GM12878 (cell line): Measurements from ENCODE around the gene LHX6. TPM values are rescaled to one million over a fixed set of nuclear protein-coding genes. Genes with fewer than 3 reads are reported as not detected.

Experiments
- ATAC-seq: fragments of 200-7000 bp; cut with Tn5 transposase; 3 replicates; pipeline ENCODE4 v1.9.1; 2020; ENCODE audit warnings: mild to moderate bottlenecking, moderate library complexity
- BruUV-seq: library from RNA; stranded (reverse); fragments of 400-500 nt; replicated peaks from 2 replicates; lab custom pipeline; 2021; lab: Mats Ljungman, UMichigan
- CTCF ChIA-PET: fragments of 300-600 bp; sonication (Branson Sonifier 250); formaldehyde crosslinking; extraction: SDS; loops from one replicate; lab custom pipeline; 2021; ENCODE audit warnings: inconsistent platforms; lab: Yijun Ruan, JAX
- POLR2A ChIA-PET: fragments of 350-600 bp; formaldehyde crosslinking; extraction: SDS; loops from one replicate; lab custom pipeline; 2021; ENCODE audit warnings: inconsistent platforms; lab: Charles Lee
- RAD21 ChIA-PET: fragments of 300-600 bp; sonication (Branson Sonifier 250); formaldehyde crosslinking; loops from one replicate; lab custom pipeline; 2023; ENCODE audit warnings: antibody characterized with exemption; ENCODE audit not compliant: unreplicated experiment; lab: Charles Lee
- SMC1A ChIA-PET: fragments of 300-600 bp; sonication (Branson Sonifier 250); formaldehyde crosslinking; loops from one replicate; lab custom pipeline; 2023; ENCODE audit not compliant: unreplicated experiment, uncharacterized antibody; lab: Charles Lee
- DNase-seq: peaks from one replicate; pipeline ENCODE4 v3.0.0-alpha.2; 2011; ENCODE audit warnings: low read depth, low spot score
- FAIRE-seq: peaks from 3 replicates; lab custom pipeline; 2011; peaks lifted over from hg19 to GRCh38; lab: Jason Lieb, UNC
- H2AFZ ChIP-seq: 2 replicates; pipeline ENCODE4 v1.6.0; 2011; ENCODE audit warnings: low read depth, low read length, control low read depth; ENCODE audit not compliant: control insufficient read depth
- H3K27ac ChIP-seq: 2 replicates; pipeline ENCODE4 v1.5.1; 2011; ENCODE audit warnings: control low read depth; ENCODE audit not compliant: control insufficient read depth, insufficient read depth
- H3K27me3 ChIP-seq, 2 experiments: replicated peaks in 1 of 2; 2 replicates each; pipeline versions ENCODE4 v1.6.0 to v1.6.1; 2011; ENCODE audit warnings: low read length in 1 of 2; ENCODE audit not compliant: control insufficient read depth in 2 of 2, insufficient read depth in 2 of 2
- H3K36me3 ChIP-seq, 2 experiments: 2 replicates each; pipeline ENCODE4 v1.5.1; 2011; ENCODE audit warnings: low read length in 1 of 2; ENCODE audit not compliant: control insufficient read depth in 2 of 2, insufficient read depth in 2 of 2
- H3K4me1 ChIP-seq: 2 replicates; pipeline ENCODE4 v1.6.1; 2011; ENCODE audit warnings: mild to moderate bottlenecking, low read length, moderate library complexity, mixed read lengths; ENCODE audit not compliant: control insufficient read depth, insufficient read depth
- H3K4me2 ChIP-seq: 2 replicates; pipeline ENCODE4 v1.6.0; 2011; ENCODE audit warnings: control low read depth; ENCODE audit not compliant: control insufficient read depth, insufficient read depth
- H3K4me3 ChIP-seq: fragments of 200-600 bp; sonication (generic); 2 replicates; pipeline ENCODE4 v1.5.1; 2016
- H3K79me2 ChIP-seq: 2 replicates; pipeline ENCODE4 v1.6.0; 2011; ENCODE audit warnings: low read length; ENCODE audit not compliant: control insufficient read depth, insufficient read depth
- H3K9ac ChIP-seq: 2 replicates; pipeline ENCODE4 v1.8.0; 2011; ENCODE audit warnings: low read length, control low read depth, mixed read lengths; ENCODE audit not compliant: control insufficient read depth, insufficient read depth
- H3K9me3 ChIP-seq: replicated peaks from 3 replicates; pipeline ENCODE4 v1.5.1; 2011; ENCODE audit warnings: mild to moderate bottlenecking, low read length; ENCODE audit not compliant: control insufficient read depth, insufficient read depth
- H4K20me1 ChIP-seq: 2 replicates; pipeline ENCODE4 v1.6.0; 2011; ENCODE audit not compliant: control insufficient read depth, insufficient read depth
- GABPA ChIP-seq: IDR thresholded peaks from 2 replicates; pipeline ENCODE4 v1.6.1; 2014; ENCODE audit warnings: antibody characterized with exemption, low read depth, mild to moderate bottlenecking, inconsistent platforms
- SRF ChIP-seq, 2 experiments: IDR thresholded peaks; 2 replicates each; pipeline ENCODE4 v1.6.1; 2011; ENCODE audit warnings: low read depth in 2 of 2, low read length in 2 of 2, mild to moderate bottlenecking in 1 of 2, moderate library complexity in 1 of 2
- ZBTB33 ChIP-seq: fragments of 450-650 bp; IDR thresholded peaks from 2 replicates; pipeline ENCODE4 v1.6.1; 2017; ENCODE audit warnings: mild to moderate bottlenecking
- ZNF274 ChIP-seq: IDR thresholded peaks from one replicate; pipeline ENCODE4 v1.8.0; 2011; ENCODE audit not compliant: insufficient read length, insufficient read depth
- WGBS: methylation state at CpG from one replicate; pipeline ENCODE4 v1.1.6; 2016; ENCODE audit warnings: low lambda C conversion rate; ENCODE audit not compliant: insufficient replicate concordance, insufficient coverage; ENCODE audit errors: missing lambda C conversion rate; 5-methylcytosine and 5-hydroxymethylcytosine counted together
- in situ Hi-C: fragments of 300-500 bp; cut with MboI; formaldehyde crosslinking; loops from 9 replicates; pipeline ENCODE4 v1.14.3; 2018; ENCODE audit warnings: mixed read lengths
- intact Hi-C: fragments of 100-400 bp; cut with micrococcal nuclease; formaldehyde crosslinking; loops from one replicate; pipeline ENCODE4 v1.14.2; 2022; ENCODE audit not compliant: unreplicated experiment
- polyA plus RNA-seq, 11 experiments: library from polyadenylated mRNA; depleted of rRNA in 4 of 11; unstranded in 6 of 11; stranded (reverse) in 5 of 11; fragments of >200 nt; fragmentation: Nextera tagmentation in 4 of 11; fragmentation: Illumina TruSeq in 1 of 11; extraction: Ambion mirVana in 4 of 11; extraction: Trizol in 1 of 11; gene quantifications; 1 replicate in 1 of 11; 2 replicates in 10 of 11; pipeline versions ENCODE4 v1.2.1 to v1.2.3, GENCODE V29; 2011 to 2016; ENCODE audit warnings: inconsistent platforms in 2 of 11, missing spikeins in 2 of 11, low read depth in 1 of 11
- total RNA-seq, 4 experiments: library from RNA; depleted of rRNA in 3 of 4; stranded (reverse); fragments of >200 nt in 3 of 4; fragmentation: Illumina TruSeq in 1 of 4; extraction: Trizol in 1 of 4; gene quantifications; 2 replicates each; pipeline versions ENCODE4 v1.2.1 to v1.2.3, GENCODE V29; 2013 to 2021

The LHX6 gene
- total and polyA plus RNA-seq, 10 of the 15 experiments (the other 5 are each of a cell fraction or from before 2014, with no cell fraction given): not detected

GRCh38 chr9:122186777-122187470 lies 41.8 kb downstream of the LHX6 start:
- H3K4me3 ChIP-seq: no peak overlapping the region
- no peak overlapping the region for H3K27ac ChIP-seq
- DNase-seq (no peak), ATAC-seq (no peak), FAIRE-seq (no peak)
- H4K20me1 ChIP-seq: no peaks in the 10 kb centered on the region
- no TSS peak for BruUV-seq
- ChIA-PET POLR2A (no interaction called here), RAD21 (interaction anchor here (0.7 kb wide), 1 partner anchor 164 kb away, joined by 3 read pairs; no protein-coding TSS in a partner anchor), SMC1A (no interaction called here), CTCF (interaction anchor here (1.1 to 1.4 kb wide), 2 partner anchors 42 to 91 kb away, joined by 4 read pairs; no protein-coding TSS in a partner anchor)
- no peaks in the 10 kb centered on the region for H3K36me3 ChIP-seq
- H3K9me3 ChIP-seq: no peaks in the 10 kb centered on the region
- H3K9ac ChIP-seq: no peak overlapping the region
- intact Hi-C loops: no loop called here
- TF ChIP-seq ZNF274 (no peak), GABPA (no peak), ZBTB33 (no peak), SRF (IDR thresholded peaks at IDR 0.05; ENCODE audit: low read depth in 2 of 2, low read length in 2 of 2) (no peak)
- H3K27me3 ChIP-seq: peaks cover 0 to 3% of the 10 kb centered on the region in 2 experiments; a peak in 2 of 4 replicates
- no peaks in the 10 kb centered on the region for H3K79me2 ChIP-seq
- no peaks in the 10 kb centered on the region for H3K4me1 ChIP-seq
- 44% methylated on average over 8 of the region's 8 CpGs for WGBS
- H2AFZ ChIP-seq: no peak overlapping the region
- H3K4me2 ChIP-seq: no peak overlapping the region
- in situ Hi-C loops: no loop called here
